Dermis microvascular lymphatic vessel endothelial cell (primary cell): Measurements from ENCODE around the gene BCAS3. TPM values are rescaled to one million over a fixed set of nuclear protein-coding genes. Genes with fewer than 3 reads are reported as not detected.
"Not testable (repeated sequence)": the region's sequence is repeated elsewhere in the genome, so short reads cannot be mapped to it uniquely, and the experiment has no call there.

Experiments used
- DNase-seq, 2 donors: peaks; one replicate each; pipeline versions ENCODE4 v3.0.0 to v3.0.0-alpha.2; 2010; ENCODE audit warnings: low read depth in 2 of 2
- total RNA-seq: library from RNA; depleted of rRNA; stranded (reverse); fragments of >200 nt; gene quantifications from 2 replicates; pipeline ENCODE4 v1.2.1, GENCODE V29; 2014

Gene BCAS3
- 11.3 and 20.4 TPM in 2 replicates for total RNA-seq

DNA sequence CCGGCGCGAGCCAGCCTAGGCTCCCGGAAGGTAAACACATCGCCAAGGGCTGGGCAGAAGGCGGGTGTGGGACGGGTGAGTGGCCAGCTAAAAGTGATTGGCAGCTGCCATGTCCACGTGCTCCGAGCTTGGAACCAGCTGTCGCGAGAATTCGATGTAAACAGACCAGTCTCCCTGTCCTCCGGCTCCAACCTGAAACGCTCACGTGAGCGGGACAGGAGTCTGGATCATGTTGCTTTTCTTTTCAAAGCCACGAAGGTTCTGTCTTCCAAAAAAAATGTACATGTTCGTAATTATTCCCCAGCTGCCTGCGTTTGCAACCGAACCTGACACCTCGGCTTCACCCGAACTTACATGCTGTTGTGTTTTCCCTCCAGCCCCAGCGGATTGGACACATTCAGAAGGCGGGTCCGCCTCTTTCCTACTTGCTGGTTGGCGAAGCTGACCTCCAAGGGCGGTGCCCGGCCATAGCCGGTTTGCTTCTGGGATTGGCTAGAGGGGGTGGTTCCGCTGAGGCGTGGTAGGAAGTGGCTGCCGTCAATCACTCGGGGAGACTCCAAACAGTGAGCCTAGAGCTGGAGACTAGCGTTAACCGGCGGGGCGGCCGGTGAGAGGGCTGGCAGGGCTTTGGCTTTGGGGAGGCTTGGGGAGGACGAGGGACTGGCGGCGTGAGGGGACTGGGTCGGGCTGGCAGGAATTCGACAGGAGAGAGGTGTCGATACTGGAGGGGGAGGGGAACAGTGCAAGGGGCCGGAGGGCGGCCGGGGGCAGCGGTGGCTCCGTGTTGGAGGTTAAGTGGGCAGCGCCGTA, at the start of gene BCAS3:
Gene BCAS3, plus strand, starts transcription at position 544 of the 810 bp plus-strand sequence.
- DNase-seq, result peak; percentile 99

DNA sequence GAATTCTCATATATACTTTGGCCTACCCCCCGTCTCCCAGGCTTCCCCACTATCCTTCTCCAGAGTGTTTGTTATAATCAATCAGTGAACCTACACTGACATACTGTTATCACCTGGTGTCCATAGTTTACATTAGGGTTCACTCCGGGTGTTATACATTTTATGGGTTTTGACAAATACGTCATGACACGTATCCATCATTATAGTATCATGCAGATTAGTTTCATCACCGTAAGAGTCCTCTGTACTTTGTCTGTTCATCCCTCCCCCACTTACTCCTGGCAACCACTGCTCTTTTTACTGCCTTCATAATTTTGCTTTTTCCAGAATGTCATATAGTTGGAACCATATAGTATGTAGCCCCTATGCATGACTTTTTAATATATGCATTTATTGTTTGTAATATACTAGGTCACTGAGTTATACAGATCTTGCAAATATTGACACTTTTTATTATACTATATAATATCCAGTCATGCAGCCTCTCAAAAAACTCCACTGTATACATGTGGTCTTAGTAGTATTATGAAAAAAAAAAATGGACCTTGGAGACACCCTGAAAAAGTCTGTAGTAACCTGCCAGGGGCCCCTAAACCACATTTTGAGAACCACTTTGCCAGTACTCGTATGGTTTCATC, 49.3 kb upstream of the BCAS3 start:
- DNase-seq, result no peak

DNA sequence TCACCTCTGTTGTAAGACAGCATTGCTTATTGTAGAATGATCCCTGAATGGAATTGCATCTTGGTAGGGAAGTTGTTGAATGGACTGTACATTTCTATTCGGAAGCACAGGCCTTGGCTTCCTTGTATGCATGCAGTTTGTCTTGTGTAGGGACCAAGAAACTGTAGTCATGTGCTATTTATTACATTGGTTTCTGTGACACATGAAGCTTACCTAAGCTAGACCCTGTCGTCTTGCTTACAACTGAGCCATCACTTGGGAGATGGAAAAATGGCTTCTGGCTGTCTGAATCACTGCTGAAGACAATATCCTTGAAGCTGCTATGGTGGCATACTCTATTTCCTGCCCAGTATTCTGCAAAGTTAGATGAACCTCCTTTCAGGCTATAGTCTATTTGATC, 48.5 kb upstream of the BCAS3 start:
- DNase-seq, result no peak

DNA sequence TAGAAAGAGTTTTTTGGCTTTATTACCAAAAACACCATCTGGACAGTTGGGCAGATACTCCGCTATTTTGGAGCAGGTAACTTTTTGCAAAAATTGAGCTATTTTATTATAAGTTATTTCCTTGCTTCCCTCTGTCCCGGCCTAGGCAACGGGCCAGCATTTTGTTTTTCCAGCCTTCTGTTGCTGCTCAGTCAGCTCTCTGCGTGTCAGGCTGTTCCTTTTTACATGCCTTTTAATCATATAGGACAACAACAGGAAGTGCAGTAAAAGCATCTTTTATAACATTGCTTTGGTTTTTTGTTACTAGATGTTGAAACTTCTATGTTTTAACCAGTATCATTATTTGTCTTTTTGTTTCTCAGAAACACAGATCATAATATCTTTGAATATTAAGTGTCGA, 47.3 kb upstream of the BCAS3 start:
- DNase-seq, result peak; percentile 65 to 88

DNA sequence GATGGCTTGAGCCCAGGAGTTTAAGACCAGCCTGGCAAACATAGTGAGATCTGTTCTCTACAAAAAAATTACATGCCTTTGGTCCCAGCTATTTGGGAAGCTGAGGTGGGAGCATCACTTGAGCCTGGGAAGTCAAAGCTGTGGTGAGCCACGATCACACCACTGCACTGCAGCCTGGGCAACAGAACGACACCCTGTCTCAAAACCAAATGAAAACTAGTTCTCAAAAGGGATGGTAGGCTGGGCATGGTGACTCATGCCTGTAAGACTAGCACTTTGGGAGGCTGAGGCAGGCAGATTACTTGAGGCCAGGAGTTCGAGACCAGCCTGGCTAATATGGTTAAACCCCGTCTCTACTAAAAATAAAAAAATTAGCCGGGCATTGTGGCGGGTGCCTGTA, 46.5 kb upstream of the BCAS3 start:
- DNase-seq, result no peak

DNA sequence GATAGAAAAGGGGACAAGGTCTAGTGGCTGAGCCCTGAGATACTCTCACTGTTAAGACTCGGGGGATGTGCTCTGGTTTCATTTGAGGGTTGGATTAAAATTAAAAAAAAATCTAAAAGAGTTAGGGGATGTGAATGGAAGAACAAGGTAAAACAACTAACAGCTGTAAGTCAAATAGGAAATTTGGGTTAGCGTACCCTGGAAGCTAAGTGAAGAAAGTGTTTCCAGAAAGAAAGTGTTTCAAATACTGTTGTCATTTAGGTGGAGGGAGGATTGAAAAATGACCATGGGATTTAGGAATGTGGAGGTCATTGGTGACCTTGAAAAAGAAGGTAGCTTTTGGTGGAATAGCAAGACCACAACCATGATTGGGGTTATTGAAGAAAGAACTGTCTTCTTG, 40.0 kb upstream of the BCAS3 start:
- no peak for DNase-seq

DNA sequence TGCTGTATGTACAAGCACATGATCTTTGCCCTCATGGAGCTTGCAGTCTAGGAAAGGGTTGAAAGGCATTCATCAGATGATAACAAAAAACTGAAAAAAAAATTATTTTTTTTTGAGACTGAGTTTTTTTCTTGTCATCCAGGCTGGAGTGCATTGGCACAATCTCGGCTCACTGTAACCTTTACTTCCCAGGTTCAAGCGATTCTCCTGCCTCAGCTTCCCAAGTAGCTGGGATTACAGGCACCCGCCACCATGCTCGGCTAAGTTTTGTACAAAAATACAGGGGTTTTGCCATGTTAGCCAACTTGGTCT, 38.7 kb upstream of the BCAS3 start:
- DNase-seq, result no peak

DNA sequence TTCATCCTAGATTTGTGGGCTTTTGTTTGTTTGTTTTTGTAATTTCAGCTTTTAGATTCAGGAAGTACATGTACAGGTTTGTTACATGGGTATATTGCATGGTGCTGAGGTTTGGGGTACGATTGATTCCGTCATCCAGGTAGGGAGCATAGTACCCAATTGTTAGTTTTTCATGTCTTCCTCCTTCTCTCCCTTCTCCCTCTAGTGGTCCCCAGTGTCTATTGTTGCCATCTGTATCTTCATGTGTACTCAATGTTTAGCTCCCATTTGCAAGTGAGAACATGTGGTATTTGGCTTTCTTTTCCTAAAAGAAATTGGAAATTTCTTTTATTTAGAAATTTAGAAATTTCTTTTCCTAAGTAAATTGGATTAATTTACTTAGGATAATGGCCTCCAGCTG, 37.1 kb upstream of the BCAS3 start:
- DNase-seq, result peak in 1 of 2 donors; percentile 34

DNA sequence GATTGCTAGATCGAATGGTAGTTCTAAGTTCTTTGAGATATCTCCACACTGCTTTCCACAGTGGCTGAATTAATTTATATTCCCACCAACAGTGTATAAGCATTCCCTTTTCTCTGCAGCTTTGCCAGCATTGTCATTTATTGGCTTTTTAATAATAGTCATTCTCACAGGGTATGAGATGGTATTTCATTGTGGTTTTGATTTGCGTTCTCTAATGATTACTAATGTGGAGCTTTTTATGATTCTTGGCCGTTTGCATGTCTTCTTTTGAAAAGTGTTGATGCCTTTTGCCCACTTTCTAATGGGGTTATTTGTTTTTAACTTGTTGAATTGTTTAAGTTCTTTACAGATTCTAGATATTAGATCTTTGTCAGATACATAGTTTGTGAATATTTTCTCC, 36.5 kb upstream of the BCAS3 start:
- no peak for DNase-seq

DNA sequence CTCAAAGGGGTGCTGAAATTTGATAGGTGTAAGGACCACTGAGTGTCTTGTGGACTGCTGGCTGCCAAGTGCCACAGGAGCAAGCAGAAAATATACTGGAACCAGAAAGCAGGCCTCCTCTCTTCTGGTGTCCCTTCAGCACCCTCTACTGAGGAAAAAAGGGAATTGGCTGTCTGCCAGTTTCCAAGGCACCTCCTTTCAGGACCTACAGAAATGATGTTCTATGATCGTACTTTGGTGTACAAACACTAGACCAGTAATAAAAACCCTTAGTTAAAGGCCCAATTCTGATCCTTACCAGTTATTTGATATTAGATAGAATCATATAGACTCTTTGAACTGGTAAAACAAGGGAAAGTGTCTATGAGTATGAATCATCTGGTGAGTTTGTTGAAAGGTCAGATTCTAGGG, 35.8 kb upstream of the BCAS3 start:
- DNase-seq, result peak; percentile 76 to 87

DNA sequence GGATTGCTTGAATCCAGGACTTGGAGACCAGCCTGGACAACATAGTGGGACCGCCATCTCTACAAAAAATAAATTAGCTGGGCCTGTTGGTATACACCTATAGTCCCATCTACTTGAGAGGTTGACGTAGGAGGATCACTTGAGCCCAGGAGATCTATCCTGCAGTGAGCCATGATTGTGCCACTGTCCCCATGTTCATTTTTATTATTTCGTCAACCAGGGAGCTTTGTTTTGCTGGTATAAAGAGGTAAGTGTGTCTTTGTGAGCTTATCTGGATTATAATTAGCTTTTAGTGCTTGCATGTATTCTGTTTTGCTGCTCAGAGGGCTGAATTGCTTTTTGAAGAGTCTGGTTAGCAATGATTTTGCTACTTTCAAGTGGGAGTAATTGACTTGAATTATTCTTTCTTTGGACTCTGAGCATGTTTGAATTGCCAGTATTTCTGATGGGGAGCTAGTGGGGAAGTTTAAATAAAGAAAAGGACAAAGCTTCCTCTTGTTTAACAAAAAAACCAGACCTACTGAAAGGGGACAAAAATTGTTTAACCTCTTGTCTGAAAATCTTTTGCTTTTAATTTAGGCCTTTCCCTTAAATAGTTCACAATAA, 31.6 kb upstream of the BCAS3 start:
- DNase-seq, result no peak

DNA sequence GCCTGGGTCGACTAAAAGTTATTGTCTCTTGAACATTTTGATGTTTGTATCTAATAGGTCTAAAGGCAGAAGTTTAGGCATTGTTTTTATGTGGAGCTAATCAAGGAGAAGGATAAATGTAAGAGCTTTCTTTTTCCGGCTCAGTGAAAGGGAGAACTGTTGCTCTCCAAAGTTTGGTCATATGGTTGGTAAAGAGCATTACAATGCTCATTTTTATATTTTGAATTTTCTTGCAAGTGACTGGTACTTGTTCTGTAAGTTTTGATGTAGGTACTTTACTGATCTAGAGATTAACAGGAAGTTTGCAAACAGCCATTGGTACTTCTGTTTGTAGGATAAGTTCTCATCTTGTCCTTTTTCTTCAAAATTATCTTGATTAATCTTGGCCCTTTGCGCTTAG, 30.9 kb upstream of the BCAS3 start:
- DNase-seq, result no peak

DNA sequence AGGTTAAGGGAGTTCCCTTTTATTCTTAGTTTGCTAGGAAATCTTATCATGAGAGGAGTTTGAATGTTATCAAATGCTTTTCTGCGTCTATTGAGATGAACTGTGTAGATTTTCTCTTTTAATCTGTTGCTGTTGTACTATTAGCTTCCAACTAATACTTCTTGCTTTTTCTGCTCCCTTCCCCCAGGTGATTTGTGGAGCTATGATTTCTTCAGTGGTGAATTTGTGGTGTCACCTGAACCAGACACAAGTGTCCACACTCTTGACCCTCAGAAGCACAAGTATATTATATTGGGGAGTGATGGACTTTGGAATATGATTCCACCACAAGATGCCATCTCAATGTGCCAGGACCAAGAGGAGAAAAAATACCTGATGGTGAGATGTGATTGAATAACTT, 29.9 kb upstream of the BCAS3 start:
- DNase-seq, result no peak

DNA sequence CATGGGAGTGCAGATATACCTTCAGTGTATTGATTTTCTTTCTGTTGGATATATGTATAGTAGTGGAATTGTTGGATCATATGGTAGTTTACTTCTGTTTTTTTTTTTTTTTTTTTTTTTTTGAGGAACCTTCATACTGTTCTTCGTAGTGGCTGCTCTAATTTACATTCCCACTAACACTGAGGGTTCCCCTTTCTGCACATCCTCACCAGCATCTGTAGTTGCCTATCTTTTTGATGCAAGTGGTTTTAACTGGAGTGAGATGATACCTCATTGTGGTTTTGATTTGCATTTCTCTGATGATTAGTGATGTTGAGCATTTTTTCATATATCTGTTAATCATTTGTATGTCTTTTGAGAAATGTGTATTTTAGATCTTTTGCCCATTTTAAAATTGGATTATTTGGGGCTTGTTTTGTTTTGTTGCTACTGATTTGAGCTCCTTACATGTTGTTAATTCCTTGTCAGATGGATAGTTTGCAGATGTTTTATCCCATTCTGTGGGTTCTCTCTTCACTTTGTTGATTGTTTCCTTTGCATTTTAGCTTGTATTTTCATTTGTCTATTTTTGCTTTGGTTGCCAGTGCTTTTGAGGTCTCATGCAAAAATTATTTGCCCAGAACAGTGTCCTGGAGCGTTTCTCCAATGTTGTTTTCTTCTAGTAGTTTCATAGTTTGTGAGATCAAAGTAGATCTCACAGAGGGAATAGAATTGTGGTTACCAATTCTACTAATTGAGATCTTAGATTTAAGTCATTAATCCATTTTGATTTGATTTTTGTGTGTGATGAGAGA, 25.0 kb upstream of the BCAS3 start:
- no peak for DNase-seq

DNA sequence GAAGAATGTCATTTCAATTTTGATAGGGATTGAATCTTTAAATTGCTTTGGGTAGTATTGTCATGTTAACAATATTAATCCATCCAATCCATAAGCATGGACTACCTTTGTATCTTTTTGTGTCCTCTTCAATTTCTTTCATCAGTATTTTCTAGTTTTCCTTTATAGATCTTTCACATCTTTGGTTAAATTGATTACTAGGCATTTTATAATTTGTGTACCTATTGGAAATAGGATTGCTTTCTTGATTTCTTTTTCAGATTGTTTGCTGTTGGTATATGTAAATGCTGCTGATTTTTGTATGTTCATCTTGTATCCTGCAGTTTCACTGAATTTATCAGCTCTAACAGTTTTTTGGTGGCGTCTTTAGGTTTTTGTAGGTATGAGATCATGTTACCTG, 24.1 kb upstream of the BCAS3 start:
- DNase-seq, result no peak

DNA sequence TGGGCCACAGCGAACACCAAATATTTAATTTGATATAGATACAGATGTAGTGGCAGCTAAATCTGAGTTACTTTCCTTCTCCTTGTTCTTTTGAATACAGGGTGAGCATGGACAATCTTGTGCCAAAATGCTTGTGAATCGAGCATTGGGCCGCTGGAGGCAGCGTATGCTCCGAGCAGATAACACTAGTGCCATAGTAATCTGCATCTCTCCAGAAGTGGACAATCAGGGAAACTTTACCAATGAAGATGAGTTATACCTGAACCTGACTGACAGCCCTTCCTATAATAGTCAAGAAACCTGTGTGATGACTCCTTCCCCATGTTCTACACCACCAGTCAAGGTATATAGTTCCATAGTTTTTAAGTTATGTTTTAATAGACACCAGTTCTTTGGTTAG, 21.2 kb upstream of the BCAS3 start:
- no peak for DNase-seq

DNA sequence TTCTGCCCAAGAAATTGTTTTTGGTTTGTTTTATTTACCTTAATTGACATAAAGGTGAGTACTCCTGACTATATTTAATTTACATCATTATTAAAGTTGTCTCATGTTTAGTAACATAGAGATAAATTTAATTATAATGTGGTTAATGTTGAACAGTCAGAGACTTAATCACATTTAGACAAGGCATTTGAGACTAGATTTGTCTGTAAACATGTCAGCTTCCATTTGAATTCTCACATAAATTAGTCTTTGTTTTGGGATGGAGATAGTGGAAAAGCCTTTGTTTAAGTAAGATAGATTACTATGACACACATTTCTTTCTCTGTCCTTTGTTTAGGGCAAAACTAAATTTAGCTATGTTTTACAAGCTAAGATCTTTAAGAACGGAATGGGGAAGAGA, 18.5 kb upstream of the BCAS3 start:
- DNase-seq, result no peak

DNA sequence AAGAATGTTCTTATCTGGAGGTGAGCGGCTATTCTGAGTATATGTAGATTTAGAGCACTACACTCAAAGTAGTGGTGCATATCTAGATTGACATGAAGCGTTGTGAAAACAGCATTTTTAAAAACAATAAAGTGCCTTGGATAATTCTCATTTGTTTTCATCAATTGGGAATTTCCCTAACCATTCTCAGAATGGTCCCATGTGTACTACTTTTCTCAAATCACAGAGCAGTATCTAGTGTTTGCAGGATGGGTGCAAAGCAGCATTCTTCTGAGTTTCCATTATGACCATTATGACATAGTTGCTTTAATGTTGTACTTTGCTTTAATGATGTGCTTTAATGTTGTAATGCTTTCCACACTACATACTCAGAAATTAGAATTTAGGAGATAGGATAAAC, 16.2 kb upstream of the BCAS3 start:
- DNase-seq, result no peak

DNA sequence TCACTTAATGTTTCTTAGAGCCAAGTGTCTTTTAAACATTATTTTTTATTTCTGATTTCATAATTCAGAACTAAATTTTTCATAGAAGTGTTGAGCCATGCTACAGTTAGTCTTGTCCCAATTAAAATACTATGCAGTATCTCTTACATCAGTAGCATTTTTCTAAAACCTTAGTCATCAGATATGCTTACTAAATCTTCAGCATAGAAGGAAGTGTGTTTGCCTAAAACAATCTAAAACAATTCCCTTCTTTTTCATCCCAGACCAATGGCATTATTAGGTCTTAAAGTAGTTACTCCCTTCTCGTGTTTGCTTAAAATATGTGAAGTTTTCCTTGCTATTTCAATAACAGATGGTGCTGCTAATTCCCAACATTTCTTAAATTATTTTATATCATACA, 13.6 kb upstream of the BCAS3 start:
- DNase-seq, result no peak

DNA sequence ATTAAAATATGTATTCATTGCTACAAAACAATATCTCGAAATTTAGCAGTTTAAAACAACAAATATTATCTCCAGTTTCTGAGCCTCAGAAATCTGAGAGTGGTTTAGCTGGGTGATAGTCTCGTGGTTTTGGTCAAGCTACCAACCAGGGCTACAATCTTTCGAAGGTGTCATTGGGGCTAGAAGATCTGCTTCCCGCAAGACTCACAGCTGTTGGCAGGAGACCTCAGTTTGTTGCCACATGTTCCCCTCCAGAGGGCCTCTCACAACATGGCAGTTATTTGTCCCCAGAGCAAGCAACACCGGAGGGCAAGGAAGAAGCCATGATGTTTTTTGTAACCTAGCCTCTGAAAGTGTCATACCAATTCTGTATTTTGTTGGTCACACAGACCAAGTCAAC, 12.0 kb upstream of the BCAS3 start:
- DNase-seq, result no peak

DNA sequence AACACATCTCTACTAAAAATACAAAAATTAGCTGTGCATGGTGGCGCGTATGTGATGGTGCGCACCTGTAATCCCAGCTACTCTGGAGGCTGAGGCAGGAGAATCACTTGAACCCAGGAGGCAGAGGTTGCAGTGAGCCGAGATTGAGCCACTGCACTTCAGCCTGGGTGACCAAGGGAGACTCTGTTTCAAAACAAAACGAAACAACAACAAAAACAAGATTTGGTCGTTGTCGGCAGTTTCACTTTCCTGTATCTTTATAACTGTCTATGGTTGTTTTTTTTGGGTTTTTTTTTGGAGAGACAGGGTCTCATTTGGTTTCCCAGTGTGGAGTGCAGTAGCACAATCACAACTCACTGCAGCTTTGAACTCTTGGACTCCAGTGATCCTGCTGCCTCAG, 8.9 kb upstream of the BCAS3 start:
- DNase-seq, result not testable (repeated sequence)

DNA sequence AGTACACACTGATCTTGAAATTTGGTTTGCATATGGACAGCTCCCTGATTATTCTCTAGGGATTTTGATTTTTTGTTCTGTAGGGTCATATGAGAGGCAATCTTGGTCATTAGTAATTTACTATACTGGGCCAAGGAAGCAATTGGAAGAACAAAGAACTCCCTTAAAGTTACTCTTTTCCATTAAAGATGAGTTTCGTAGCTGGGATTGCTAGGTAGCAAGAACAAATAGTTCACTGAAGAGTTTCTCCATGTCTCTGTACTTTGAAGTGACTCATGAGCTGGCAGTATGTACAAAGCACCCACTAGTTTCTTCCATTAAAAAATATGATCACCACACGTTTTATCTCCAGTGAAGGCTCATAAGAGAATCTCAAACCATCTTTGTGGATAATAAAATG, 6.2 kb upstream of the BCAS3 start:
- DNase-seq, result no peak
